ENCODE measurements around the gene BLVRA. TPM values are rescaled to one million over a fixed set of nuclear protein-coding genes. Genes with fewer than 3 reads are reported as not detected.
"Not testable (repeated sequence)": the region's sequence is repeated elsewhere in the genome, so short reads cannot be mapped to it uniquely, and the experiment has no call there.

Gene BLVRA
- total RNA-seq, 1 donor from 2014 or later: 18.2 TPM

DNA sequence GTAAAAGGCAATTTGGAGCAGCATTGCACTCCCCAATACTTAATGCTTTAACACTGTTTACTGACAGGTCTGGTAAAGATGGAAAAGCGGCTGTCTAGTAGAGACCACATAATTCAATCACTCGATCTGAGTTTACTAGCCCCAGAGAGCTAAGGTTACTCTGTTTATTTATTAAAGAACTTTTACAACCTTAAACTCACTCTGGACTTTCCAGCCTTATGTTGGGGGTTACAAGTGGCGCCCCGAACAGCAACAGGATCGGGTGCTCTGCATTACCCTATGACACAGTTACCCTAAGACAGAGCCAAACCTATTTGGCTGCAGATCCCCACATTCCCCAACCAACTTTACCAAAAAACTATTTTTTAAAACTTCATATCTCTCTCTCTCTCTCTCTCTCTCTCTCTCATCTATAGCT lies 66.9 kb downstream of the BLVRA start:
- TF ChIP-seq, protein P1, sequence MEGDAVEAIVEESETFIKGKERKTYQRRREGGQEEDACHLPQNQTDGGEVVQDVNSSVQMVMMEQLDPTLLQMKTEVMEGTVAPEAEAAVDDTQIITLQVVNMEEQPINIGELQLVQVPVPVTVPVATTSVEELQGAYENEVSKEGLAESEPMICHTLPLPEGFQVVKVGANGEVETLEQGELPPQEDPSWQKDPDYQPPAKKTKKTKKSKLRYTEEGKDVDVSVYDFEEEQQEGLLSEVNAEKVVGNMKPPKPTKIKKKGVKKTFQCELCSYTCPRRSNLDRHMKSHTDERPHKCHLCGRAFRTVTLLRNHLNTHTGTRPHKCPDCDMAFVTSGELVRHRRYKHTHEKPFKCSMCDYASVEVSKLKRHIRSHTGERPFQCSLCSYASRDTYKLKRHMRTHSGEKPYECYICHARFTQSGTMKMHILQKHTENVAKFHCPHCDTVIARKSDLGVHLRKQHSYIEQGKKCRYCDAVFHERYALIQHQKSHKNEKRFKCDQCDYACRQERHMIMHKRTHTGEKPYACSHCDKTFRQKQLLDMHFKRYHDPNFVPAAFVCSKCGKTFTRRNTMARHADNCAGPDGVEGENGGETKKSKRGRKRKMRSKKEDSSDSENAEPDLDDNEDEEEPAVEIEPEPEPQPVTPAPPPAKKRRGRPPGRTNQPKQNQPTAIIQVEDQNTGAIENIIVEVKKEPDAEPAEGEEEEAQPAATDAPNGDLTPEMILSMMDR (IDR thresholded peaks at IDR 0.05; ENCODE audit: unreplicated experiment): no peak
- H3K9me3 Mint-ChIP-seq (ENCODE audit: unreplicated experiment): no peaks in the 10 kb centered on the region
- H3K4me3 Mint-ChIP-seq (ENCODE audit: unreplicated experiment): no peak overlapping the region
- H3K27ac Mint-ChIP-seq (ENCODE audit: unreplicated experiment): no peak overlapping the region
- no peak for DNase-seq (ENCODE audit: low spot score)
- peaks cover 6% of the 10 kb centered on the region for H3K36me3 Mint-ChIP-seq (ENCODE audit: low read depth, unreplicated experiment)
- H3K4me1 Mint-ChIP-seq (ENCODE audit: unreplicated experiment): no peaks in the 10 kb centered on the region
- no peaks in the 10 kb centered on the region for H3K27me3 Mint-ChIP-seq (ENCODE audit: unreplicated experiment)

DNA sequence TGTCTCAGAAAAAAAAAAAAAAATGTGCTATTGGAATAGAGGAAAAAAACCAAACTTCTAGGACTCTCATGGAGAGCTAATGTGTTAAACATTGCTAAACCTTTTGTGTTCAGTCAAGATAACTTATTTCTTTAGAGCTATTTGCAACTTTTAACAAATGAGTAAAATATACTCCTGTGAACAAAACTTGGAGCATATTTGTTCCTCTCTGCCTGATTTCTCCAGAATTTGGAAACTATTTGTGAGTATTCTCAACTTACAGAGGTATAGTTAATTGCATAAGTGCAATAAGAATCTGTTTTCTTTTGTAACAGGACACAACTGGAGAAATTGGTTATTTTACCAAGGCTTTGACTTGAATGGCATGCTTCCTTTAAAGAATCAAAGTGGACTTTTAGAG lies 72.4 kb downstream of the BLVRA start:
- not testable (repeated sequence) for H3K4me3 Mint-ChIP-seq (ENCODE audit: unreplicated experiment); H3K27ac Mint-ChIP-seq (ENCODE audit: unreplicated experiment); H3K9me3 Mint-ChIP-seq (ENCODE audit: unreplicated experiment); H3K36me3 Mint-ChIP-seq (ENCODE audit: low read depth, unreplicated experiment); H3K27me3 Mint-ChIP-seq (ENCODE audit: unreplicated experiment); H3K4me1 Mint-ChIP-seq (ENCODE audit: unreplicated experiment); DNase-seq (ENCODE audit: low spot score)

DNA sequence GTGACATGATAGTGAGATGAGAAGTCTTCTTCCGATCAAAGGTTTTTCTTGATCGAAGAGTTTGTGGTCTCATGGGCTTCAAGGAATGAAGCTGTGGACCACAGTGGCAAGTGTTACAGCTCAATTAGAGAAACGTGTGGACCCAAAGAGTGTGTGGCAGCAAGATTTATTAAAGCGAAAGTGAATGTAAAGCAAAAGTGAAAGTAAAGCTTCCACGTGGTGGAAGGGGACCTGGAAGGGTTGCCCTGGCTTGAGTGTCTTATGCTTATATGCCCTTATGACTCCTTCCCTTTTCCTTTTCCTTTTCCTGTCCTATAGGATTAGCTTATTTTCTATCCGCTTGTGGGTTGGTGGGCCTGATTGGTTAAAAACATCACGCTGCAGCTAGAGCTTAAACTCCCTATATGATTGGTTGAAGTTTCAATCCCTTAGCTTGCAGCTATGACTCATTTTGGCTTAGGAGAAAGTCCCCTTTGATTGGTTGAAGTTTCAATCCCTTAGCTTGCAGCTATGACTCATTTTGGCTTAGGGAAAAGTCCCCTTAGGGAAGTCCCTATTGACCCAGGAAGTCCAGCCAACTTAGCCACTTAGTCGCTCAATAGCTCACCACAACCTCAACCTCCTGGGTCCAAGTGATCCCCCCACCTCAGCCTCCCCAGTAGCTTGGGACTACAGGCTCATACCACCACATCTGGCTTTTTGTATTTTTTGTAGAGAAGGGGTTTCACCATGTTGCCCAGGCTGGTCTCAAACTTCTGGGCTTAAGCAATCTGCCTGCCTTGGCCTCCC lies 76.2 kb downstream of the BLVRA start:
- no peak overlapping the region for H3K27ac Mint-ChIP-seq (ENCODE audit: unreplicated experiment)
- H3K27me3 Mint-ChIP-seq (ENCODE audit: unreplicated experiment): peaks cover 2% of the 10 kb centered on the region
- peaks cover 3% of the 10 kb centered on the region for H3K9me3 Mint-ChIP-seq (ENCODE audit: unreplicated experiment)
- no peaks in the 10 kb centered on the region for H3K4me1 Mint-ChIP-seq (ENCODE audit: unreplicated experiment)
- H3K36me3 Mint-ChIP-seq (ENCODE audit: low read depth, unreplicated experiment): no peaks in the 10 kb centered on the region
- TF ChIP-seq, protein P1 (IDR thresholded peaks at IDR 0.05; ENCODE audit: unreplicated experiment): no peak
- H3K4me3 Mint-ChIP-seq (ENCODE audit: unreplicated experiment): no peak overlapping the region
- no peak for DNase-seq (ENCODE audit: low spot score)

DNA sequence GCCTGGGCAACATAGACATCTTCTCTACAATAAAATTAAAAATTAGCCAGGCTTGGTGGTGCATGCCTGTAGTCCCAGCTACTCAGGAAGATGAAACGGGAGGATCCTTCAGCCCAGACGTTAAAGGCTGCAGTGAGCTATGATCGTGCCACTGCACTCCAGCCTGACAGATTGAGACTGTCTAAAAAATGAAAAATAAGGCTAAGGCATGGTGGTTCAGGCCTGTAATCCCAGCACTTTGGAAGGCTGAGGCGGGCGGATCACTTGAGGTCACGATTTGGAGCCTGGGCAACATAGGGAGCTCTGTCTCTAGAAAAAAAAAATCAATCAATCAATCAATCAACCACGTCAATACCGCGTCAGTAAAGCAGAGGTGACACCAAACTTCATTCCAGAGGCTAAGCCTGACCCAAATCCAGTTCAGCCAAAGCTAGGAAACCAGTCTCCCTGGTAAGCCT lies 79.8 kb downstream of the BLVRA start:
- H3K36me3 Mint-ChIP-seq (ENCODE audit: low read depth, unreplicated experiment): no peaks in the 10 kb centered on the region
- H3K9me3 Mint-ChIP-seq (ENCODE audit: unreplicated experiment): no peaks in the 10 kb centered on the region
- DNase-seq (ENCODE audit: low spot score): no peak
- H3K4me3 Mint-ChIP-seq (ENCODE audit: unreplicated experiment): no peak overlapping the region
- TF ChIP-seq, protein P1 (IDR thresholded peaks at IDR 0.05; ENCODE audit: unreplicated experiment): no peak
- H3K27ac Mint-ChIP-seq (ENCODE audit: unreplicated experiment): no peak overlapping the region
- H3K4me1 Mint-ChIP-seq (ENCODE audit: unreplicated experiment): no peaks in the 10 kb centered on the region
- H3K27me3 Mint-ChIP-seq (ENCODE audit: unreplicated experiment): peaks cover 2% of the 10 kb centered on the region

DNA sequence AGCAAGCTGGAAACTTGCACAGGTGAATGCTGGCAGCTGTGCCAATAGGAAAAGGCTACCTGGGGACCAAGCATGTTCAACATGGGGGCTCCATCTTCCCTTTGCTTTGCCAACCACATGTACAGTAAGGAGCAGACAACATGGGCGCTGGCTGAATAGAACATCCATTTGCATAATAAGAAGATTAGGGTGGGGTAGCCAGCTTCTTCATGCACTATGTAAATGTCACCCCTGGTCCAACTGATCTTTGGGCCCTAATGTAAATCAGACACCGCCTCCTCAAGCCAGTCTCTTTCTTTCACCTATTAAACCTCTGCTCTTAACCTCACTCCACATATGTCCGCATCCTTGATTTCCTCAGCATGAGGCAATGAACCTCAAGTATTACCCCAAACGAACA lies 84.8 kb downstream of the BLVRA start:
- H3K27ac Mint-ChIP-seq (ENCODE audit: unreplicated experiment): no peak overlapping the region
- TF ChIP-seq, protein P1 (IDR thresholded peaks at IDR 0.05; ENCODE audit: unreplicated experiment): no peak
- H3K4me3 Mint-ChIP-seq (ENCODE audit: unreplicated experiment): no peak overlapping the region
- H3K9me3 Mint-ChIP-seq (ENCODE audit: unreplicated experiment): no peaks in the 10 kb centered on the region
- no peaks in the 10 kb centered on the region for H3K36me3 Mint-ChIP-seq (ENCODE audit: low read depth, unreplicated experiment)
- peaks cover 4% of the 10 kb centered on the region for H3K27me3 Mint-ChIP-seq (ENCODE audit: unreplicated experiment)
- no peaks in the 10 kb centered on the region for H3K4me1 Mint-ChIP-seq (ENCODE audit: unreplicated experiment)
- no peak for DNase-seq (ENCODE audit: low spot score)

All from endothelial cell (in vitro differentiated cells).